SK-N-SH (cell line): ENCODE data around the gene VPS11. TPM values are rescaled to one million over a fixed set of nuclear protein-coding genes. Genes with fewer than 3 reads are reported as not detected.

Source experiments
- CTCF ChIA-PET: fragments of 300-600, 350-600 bp; formaldehyde crosslinking; extraction: SDS; loops from one replicate; lab custom pipeline; 2021; lab: Yijun Ruan, JAX
- POLR2A ChIA-PET: fragments of 350-600 bp; sonication (Branson Sonifier 250); formaldehyde crosslinking; extraction: SDS; loops from one replicate; lab custom pipeline; 2020; ENCODE audit warnings: antibody characterized with exemption, inconsistent platforms; lab: Yijun Ruan, JAX
- DNase-seq: peaks from one replicate; pipeline ENCODE4 v3.0.0; 2012
- H2AFZ ChIP-seq: fragments of 200-600 bp; sonication (generic); 2 replicates; pipeline ENCODE4 v1.8.1; 2016; ENCODE audit warnings: antibody characterized with exemption, mild to moderate bottlenecking, low read depth
- H3F3A ChIP-seq: fragments of 200-600 bp; sonication (generic); replicated peaks from 2 replicates; pipeline ENCODE3; 2016; ENCODE audit warnings: antibody characterized with exemption, mild to moderate bottlenecking; ENCODE audit not compliant: insufficient read depth
- H3K27ac ChIP-seq, 2 experiments: fragments of 200-500 bp in 1 of 2; fragments of 200-600 bp in 1 of 2; sonication (Bioruptor generic) in 1 of 2; sonication (generic), shearing (Covaris generic) in 1 of 2; 2 replicates each; pipeline versions ENCODE4 v1.5.1 to v1.6.1; 2014 to 2016; ENCODE audit warnings: low read depth in 2 of 2, inconsistent platforms in 1 of 2, low read length in 1 of 2, mild to moderate bottlenecking in 1 of 2, mixed read lengths in 1 of 2
- H3K27me3 ChIP-seq: fragments of 200-600 bp; sonication (generic), shearing (Covaris generic); 2 replicates; pipeline ENCODE4 v1.6.1; 2016; ENCODE audit warnings: mixed run types; ENCODE audit not compliant: insufficient read depth
- H3K36me3 ChIP-seq, 2 experiments: fragments of 200-500 bp in 1 of 2; fragments of 200-600 bp in 1 of 2; sonication (Bioruptor generic) in 1 of 2; sonication (generic) in 1 of 2; replicated peaks in 1 of 2; 2 replicates each; pipeline versions ENCODE3 to v1.5.1; 2014 to 2016; ENCODE audit warnings: low read length in 1 of 2, mild to moderate bottlenecking in 1 of 2; ENCODE audit not compliant: insufficient read depth in 2 of 2, control insufficient read depth in 1 of 2
- H3K4me1 ChIP-seq, 2 experiments: fragments of 200-500 bp in 1 of 2; fragments of 200-600 bp in 1 of 2; sonication (Bioruptor generic) in 1 of 2; sonication (generic), shearing (Covaris generic) in 1 of 2; 2 replicates each; pipeline versions ENCODE4 v1.5.1 to v1.6.1; 2014 to 2016; ENCODE audit warnings: low read depth in 1 of 2, low read length in 1 of 2, mixed run types in 1 of 2; ENCODE audit not compliant: insufficient read depth in 2 of 2, control insufficient read depth in 1 of 2
- H3K4me2 ChIP-seq: fragments of 200-600 bp; sonication (generic), shearing (Covaris generic); 2 replicates; pipeline ENCODE4 v1.6.1; 2017; ENCODE audit warnings: mixed run types
- H3K4me3 ChIP-seq, 2 experiments: fragments of 200-500 bp in 1 of 2; fragments of 200-600 bp in 1 of 2; sonication (Bioruptor generic) in 1 of 2; sonication (generic), shearing (Covaris generic) in 1 of 2; 2 replicates each; pipeline versions ENCODE4 v1.5.1 to v1.8.1; 2014 to 2016; ENCODE audit warnings: low read depth in 2 of 2, inconsistent platforms in 1 of 2, low read length in 1 of 2, mild to moderate bottlenecking in 1 of 2, mixed read lengths in 1 of 2, moderate library complexity in 1 of 2
- H3K79me2 ChIP-seq: fragments of 200-600 bp; sonication (generic); 2 replicates; pipeline ENCODE4 v1.8.1; 2017; ENCODE audit warnings: mild to moderate bottlenecking; ENCODE audit not compliant: insufficient read depth
- H3K9ac ChIP-seq: fragments of 200-600 bp; sonication (generic); 2 replicates; pipeline ENCODE4 v1.6.1; 2017; ENCODE audit warnings: mixed run types
- H3K9me2 ChIP-seq: fragments of 200-600 bp; sonication (generic); 2 replicates; pipeline ENCODE4 v1.6.1; 2017; ENCODE audit warnings: mixed run types
- H3K9me3 ChIP-seq: fragments of 200-600 bp; sonication (generic); 2 replicates; pipeline ENCODE4 v1.6.1; 2017; ENCODE audit warnings: mixed run types, mild to moderate bottlenecking, moderate library complexity
- H4K20me1 ChIP-seq: fragments of 200-600 bp; sonication (generic); 2 replicates; pipeline ENCODE4 v1.6.1; 2017; ENCODE audit warnings: mild to moderate bottlenecking, mixed run types; ENCODE audit not compliant: insufficient read depth
- CHD2 ChIP-seq: fragments of 150-350 bp; IDR thresholded peaks from 2 replicates; pipeline ENCODE4 v1.6.1; 2018; ENCODE audit warnings: low read length; ENCODE audit not compliant: partially characterized antibody
- CTCF ChIP-seq: fragments of 200-600 bp; sonication (generic); IDR thresholded peaks from 2 replicates; pipeline ENCODE4 v1.6.1; 2017; ENCODE audit warnings: antibody characterized with exemption, mild to moderate bottlenecking, moderate library complexity
- FOSL2 ChIP-seq: IDR thresholded peaks from 2 replicates; pipeline ENCODE4 v1.4.0; 2012; ENCODE audit warnings: low read depth, mild to moderate bottlenecking, moderate library complexity, borderline replicate concordance
- FOXM1 ChIP-seq: IDR thresholded peaks from 2 replicates; pipeline ENCODE4 v1.4.0; 2012; ENCODE audit warnings: low read depth, mild to moderate bottlenecking
- PBX3 ChIP-seq: IDR thresholded peaks from 2 replicates; pipeline ENCODE4; 2012
- POLR2AphosphoS5 ChIP-seq: IDR thresholded peaks from 2 replicates; pipeline ENCODE4 v1.6.1; 2012; ENCODE audit warnings: low read depth, low read length
- RCOR1 ChIP-seq: fragments of 150-350 bp; IDR thresholded peaks from 2 replicates; pipeline ENCODE4 v1.6.1; 2017; ENCODE audit warnings: antibody characterized with exemption, low read length
- SMC3 ChIP-seq: IDR thresholded peaks from 2 replicates; pipeline ENCODE4 v1.6.1; 2012; ENCODE audit warnings: low read depth, low read length, improper control_type of control experiment
- TAF1 ChIP-seq: IDR thresholded peaks from 2 replicates; pipeline ENCODE4 v1.6.1; 2012; ENCODE audit warnings: low read depth, mild to moderate bottlenecking, low read length, moderate library complexity, borderline replicate concordance
- USF1 ChIP-seq: IDR thresholded peaks from 2 replicates; pipeline ENCODE4 v1.4.0; 2012; ENCODE audit warnings: low read depth, borderline replicate concordance
- WGBS: methylation state at CpG from one replicate; pipeline ENCODE4 v1.1.6; 2017; ENCODE audit warnings: low lambda C conversion rate; 5-methylcytosine and 5-hydroxymethylcytosine counted together
- polyA plus RNA-seq, 3 experiments: library from polyadenylated mRNA; depleted of rRNA; stranded (reverse); fragments of >200 nt; gene quantifications; 2 replicates each; pipeline ENCODE4 v1.2.3, GENCODE V29; 2012

Gene VPS11
- polyA plus RNA-seq, 1 of the 3 experiments (the other 2 are of a cell fraction) = 14.8 TPM

- no peaks in the 10 kb centered on the region for H3K27me3 ChIP-seq
Measured at GRCh38 chr11:119112314-119113020, 44.8 kb downstream of the VPS11 start.

GRCh38 chr11:119113716-119114115 lies 46.1 kb downstream of the VPS11 start:
- H3K4me2 ChIP-seq = no peak overlapping the region
- H3K79me2 ChIP-seq = peaks cover 11% of the 10 kb centered on the region; the same call in 1 of the 2 replicates
- POLR2A ChIA-PET = no interaction called here
- CTCF ChIA-PET = no interaction called here
- no peak overlapping the region for H3K27ac ChIP-seq
- H3K36me3 ChIP-seq = peaks cover 0 to 48% of the 10 kb centered on the region in 2 experiments
- no peaks in the 10 kb centered on the region for H3K9me2 ChIP-seq
- H2AFZ ChIP-seq = no peak overlapping the region
- H4K20me1 ChIP-seq = no peaks in the 10 kb centered on the region
- H3K4me3 ChIP-seq = no peak overlapping the region
- no peak overlapping the region for H3K9ac ChIP-seq
- H3K9me3 ChIP-seq = no peaks in the 10 kb centered on the region
- H3K4me1 ChIP-seq = peaks cover 5 to 7% of the 10 kb centered on the region in 2 experiments; a peak in 1 of 4 replicates
- no peaks in the 10 kb centered on the region for H3K27me3 ChIP-seq
- no peak for TF ChIP-seq POLR2AphosphoS5
- TF ChIP-seq PBX3 = no peak
- TF ChIP-seq USF1 = no peak
- H3F3A ChIP-seq = peaks cover 6% of the 10 kb centered on the region
- 97% methylated on average over 7 of the region's 9 CpGs for WGBS
- DNase-seq = no peak

More at GRCh38 chr11:119112314-119113020, 44.8 kb downstream of the VPS11 start:
- Histone ChIP-seq H3K9me3 (no peaks in the 10 kb centered on the region), H3K9me2 (no peaks in the 10 kb centered on the region), H3K27ac (no peak overlapping the region), H3K36me3 (peaks cover 0 to 44% of the 10 kb centered on the region in 2 experiments)
- POLR2A ChIA-PET = interaction anchor here (0.9 to 2.8 kb wide), 2 partner anchors 8 to 189 kb away, joined by 3 to 11 read pairs; partner anchors contain the start of gene HINFP
- TF ChIP-seq TAF1 (no peak), CHD2 (no peak), FOXM1 (no peak), USF1 (no peak), RCOR1 (no peak), FOSL2 (no peak), POLR2AphosphoS5 (no peak), SMC3 (no peak), CTCF (no peak)
- TF ChIP-seq, all 33 proteins: peak for 0
- H3K79me2 ChIP-seq = peaks cover 22% of the 10 kb centered on the region; the same call in 1 of the 2 replicates
- H3K4me3 ChIP-seq = no peak overlapping the region
- no peaks in the 10 kb centered on the region for H3F3A ChIP-seq
- H3K9ac ChIP-seq = no peak overlapping the region
- DNase-seq = no peak
- H2AFZ ChIP-seq = no peak overlapping the region
- WGBS = 73% methylated on average over 3 of the region's 12 CpGs
- no peaks in the 10 kb centered on the region for H4K20me1 ChIP-seq
- H3K4me2 ChIP-seq = no peak overlapping the region
- CTCF ChIA-PET = interaction anchor here (1.3 to 4.5 kb wide), 3 partner anchors 10 to 32 kb away, joined by 5 to 15 read pairs (median 7); partner anchors contain the start of gene DPAGT1
- peaks cover 14 to 15% of the 10 kb centered on the region in 2 experiments; a peak in 3 of 4 replicates for H3K4me1 ChIP-seq
